HG02642 (cell line): ENCODE results near the gene ATIC.

Source experiments
- ATAC-seq: cut with Tn5 transposase; IDR thresholded peaks from one replicate; pipeline ENCODE4 v1.9.1; 2021; ENCODE audit warnings: mild to moderate bottlenecking; ENCODE audit not compliant: unreplicated experiment, poor library complexity

Gene ATIC

DNA sequence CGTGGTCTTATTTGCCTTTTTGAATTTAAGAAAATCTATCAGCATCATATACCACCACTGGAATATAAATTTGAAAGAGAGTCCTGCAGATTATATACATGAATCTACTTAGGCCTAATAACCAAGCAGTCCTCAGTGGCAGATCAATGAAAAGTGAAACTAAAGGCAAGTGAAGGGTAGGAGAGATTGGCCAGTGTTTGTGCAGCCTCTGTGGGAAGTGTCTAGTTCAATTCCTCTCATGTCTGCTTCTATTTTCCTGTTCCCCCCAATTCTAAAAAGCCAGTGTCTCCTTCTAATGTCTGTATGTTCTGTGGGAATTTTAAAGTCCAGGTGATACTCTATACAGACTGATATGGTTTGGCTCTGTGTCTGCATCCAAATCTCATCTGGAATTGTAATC lies 62.1 kb downstream of the ATIC start:
- no peak for ATAC-seq

DNA sequence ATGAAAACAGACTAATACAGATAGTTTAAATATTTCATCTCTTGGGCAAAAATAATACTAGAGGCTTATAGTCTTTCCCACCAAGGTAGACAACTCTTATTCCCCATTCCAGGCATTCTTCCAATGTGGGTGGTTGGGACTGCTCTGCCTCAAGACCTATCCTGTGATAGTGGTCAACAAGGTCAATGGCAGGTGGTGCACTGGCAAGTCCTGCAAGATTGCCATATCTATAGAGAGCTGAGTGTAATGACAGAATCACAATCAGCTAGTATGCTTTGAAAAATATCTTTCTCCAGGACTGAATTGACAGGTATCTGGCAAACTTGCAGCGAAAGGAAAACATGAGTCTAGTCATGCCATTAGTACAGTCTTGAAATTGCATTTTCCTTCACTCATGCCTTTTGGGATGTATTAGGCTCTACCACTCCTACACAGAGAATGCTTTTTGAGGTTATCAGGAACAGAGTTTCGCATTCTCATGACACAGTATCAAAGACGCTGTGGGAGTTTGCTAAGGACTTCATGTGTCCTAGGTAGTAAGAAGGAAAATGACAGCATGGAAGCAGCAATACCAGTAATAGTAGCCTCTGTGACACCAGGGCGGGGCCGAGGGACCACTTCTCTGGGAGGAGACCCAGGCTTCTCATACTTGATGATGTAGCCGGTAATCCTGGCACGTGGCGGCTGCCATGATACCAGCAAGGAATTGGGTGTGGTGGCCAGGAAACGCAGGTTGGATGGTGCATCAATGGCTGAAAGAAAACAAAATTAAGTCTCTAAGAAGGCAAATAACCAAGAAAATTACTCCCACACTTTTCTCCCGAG lies 63.0 kb downstream of the ATIC start:
- no peak for ATAC-seq

DNA sequence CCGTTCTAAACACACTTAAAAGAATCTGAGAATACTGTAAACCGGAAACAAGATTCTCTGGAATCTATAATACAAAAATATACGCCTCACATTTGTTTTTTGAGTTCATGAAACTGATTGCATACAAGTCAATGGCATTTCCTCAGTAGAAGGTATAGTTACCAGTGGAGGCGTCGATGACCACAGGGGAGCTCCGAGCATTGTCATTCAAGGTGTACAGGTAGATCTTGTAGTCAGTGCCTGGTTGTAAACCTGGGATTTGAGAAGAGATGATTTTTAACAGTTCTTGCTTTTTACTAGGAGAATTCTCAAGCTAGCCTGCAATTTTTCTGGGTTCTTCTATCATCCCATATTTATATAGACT lies 63.6 kb downstream of the ATIC start:
- no peak for ATAC-seq

DNA sequence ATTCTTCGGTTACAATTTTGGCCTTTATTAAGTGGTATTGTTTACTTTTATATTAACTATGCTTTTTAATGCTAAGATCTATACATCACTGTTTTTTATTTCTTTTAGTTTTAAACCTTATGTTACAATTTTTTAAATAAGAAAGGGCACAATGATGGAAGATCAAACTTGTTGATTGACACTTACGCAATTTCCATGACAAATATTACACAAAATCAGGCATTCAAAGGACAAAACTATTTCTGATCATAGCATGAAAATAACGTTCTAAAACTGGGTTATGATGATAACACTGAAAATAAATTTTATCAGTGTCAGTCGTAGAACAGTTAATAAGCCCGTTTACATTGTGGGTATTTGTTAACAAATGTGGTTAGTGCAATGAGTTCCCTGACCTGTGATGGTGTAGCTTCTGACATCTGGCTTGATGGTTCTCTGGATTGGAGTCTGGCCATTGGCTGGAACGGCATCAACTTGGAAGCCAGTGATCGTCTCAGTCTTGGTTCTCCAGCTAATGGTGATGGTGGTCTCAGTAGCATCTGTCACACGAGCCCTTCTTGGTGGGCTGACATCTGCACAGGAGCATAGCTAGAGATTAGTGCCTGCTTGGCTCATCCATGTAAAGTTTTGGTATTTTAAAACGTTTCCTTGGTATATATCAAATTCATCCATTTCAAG lies 64.4 kb downstream of the ATIC start:
- no peak for ATAC-seq

DNA sequence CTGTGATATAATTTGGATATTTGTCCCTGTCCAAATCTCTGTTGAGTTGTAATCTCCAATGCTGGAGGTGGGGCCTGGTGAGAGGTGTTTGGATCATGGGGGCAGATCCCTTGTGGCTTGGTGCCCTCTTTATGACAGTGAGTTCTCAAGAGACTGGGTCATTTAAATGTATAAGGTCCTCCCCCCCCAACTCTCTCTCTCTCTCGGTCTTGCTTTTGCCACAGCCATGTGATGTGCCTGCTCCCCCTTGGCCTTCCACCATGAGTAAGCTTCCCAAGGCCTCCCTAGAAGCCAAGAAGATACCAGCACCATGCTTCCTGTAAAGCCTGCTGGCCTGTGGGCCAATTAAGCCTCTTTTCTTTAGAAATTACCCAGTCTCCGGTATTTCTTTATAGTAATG lies 65.4 kb downstream of the ATIC start:
- no peak for ATAC-seq

DNA sequence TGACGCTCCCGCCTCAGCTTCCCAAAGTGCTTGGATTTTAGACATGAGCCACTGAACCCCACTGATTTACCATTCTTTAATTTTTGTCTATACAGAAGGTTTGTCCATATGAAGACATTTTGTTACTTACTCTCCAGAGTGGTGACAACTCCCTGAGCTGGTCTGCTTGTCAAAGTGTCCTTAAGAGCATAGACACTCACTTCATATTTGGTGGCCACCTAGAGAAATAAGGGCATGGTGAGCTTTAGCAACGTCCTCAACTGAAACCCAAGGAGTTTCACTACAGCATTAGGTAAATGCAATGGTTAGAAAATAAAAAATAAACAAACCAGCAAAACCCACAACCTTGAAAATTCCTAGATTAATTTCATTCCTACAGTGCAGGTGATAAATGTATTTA lies 66.2 kb downstream of the ATIC start:
- no peak for ATAC-seq

DNA sequence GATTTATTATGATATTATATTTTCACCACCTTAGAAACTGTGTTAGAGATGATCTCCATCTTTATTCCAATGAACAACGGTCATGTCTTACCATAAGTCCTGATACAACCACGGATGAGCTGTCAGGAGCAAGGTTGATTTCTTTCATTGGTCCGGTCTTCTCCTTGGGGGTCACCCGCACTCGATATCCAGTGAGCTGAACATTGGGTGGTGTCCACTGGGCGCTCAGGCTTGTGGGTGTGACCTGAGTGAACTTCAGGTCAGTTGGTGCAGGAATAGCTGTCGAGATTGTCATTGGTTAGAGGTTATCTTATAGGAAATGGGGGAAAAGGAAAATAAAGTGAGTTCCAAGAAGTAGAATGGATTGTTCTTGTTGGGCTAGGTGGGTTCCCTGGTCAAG lies 67.2 kb downstream of the ATIC start:
- ATAC-seq = no peak

DNA sequence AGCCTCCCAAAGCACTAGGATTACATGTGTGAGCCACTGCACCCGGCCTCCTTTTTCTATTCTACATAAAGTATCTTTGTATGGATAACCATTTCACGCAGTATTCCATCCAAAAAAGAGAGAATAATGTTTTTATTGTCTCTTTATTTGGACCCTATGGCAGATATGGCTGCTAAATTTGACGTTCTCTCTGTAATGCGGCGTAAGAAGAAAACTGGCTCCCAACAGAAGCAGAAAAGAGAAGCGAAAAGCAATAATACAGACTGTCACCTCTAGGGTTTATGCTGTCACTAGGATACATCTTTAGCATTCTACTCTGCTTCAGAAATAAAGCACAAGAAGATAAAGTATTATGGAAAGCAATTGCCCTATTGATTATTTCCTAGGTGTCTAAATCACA lies 68.1 kb downstream of the ATIC start:
- no peak for ATAC-seq

DNA sequence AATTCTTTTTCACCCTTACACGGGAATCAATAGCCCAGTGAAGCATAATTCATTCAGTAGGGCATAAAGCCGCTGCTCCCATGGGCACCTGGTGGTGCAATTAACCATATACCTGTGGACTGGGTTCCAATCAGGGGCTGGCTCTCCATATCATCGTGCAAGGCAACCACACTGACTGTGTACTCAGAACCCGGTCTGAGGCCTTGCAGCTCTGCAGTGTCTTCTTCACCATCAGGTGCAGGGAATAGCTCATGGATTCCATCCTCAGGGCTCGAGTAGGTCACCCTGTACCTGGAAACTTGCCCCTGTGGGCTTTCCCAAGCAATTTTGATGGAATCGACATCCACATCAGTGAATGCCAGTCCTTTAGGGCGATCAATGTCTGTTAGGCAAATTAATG lies 68.8 kb downstream of the ATIC start:
- ATAC-seq = no peak

DNA sequence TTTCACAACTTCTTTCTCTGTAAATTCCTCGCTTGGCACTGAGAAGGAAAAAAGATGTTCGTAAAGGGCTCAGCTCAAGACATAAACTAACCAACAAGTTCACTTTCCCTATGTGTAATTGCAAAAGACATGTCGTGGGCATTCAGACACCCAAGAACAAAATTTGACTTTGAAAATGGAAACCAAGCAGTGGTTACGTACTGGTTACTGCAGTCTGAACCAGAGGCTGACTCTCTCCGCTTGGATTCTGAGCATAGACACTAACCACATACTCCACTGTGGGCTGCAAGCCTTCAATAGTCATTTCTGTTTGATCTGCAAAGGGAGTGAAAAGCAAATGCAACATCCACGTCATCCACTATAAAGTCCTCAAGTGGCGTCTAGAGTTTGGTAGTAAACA lies 70.2 kb downstream of the ATIC start:
- no peak for ATAC-seq

DNA sequence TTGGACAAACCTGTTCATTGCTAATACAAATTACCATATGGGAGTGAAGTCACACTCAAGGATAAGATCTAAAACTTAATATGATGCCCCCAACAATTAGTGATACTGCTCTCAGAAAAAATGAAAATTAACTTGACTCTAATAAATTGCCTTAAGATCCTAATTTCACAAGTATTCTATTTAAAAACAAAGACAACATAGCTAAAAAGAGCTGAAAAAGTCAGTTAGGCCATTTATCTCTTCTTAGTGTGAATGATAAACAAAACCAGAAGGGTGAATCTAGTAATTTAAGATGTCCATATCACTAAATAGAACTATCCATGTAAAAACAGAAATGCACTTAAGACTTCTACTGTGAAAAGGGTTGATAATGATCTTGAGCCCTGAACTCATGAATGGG lies 70.6 kb downstream of the ATIC start:
- ATAC-seq = no peak

DNA sequence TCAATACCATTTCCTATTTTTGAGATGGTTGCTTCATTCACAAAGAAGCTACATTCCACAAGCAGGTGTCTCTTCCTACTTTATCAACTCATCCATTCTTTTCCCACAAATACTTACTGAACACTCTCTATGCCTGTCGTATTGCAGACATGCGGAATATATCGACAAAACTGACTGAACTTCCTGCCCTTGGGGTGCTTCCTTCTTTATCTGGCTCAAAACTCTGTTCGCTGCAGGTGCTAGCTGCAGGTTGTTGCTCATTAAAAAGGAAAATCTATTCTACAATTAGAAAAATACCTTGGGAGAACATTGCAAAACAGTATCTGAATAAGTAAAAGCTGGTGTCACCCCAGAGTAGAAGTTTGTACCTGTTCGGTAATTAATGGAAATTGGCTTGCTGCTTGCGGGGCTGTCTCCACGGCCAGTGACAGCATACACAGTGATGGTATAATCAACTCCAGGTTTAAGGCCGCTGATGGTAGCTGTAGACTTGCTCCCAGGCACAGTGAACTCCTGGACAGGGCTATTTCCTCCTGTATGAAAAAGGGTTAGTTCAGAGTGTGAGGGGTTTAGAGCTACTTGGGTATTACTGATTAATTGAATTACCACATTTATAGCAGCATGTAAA lies 71.9 kb downstream of the ATIC start:
- no peak for ATAC-seq

DNA sequence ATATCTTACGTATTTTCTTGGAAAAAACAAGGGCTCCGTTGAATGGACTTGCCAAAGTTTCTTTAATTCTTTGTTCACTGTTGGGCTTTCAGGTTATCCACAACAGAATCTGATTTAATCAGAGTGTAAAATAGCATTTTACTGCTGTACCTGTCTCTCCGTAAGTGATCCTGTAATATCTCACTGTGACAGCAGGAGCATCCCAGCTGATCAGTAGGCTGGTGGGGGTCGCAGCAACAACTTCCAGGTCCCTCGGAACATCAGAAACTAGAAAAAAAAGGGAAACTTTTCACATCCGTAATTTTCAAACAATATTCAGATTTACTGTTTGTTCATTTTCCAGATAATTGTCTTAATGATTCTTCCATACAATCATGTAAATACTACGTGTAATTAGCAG lies 72.9 kb downstream of the ATIC start:
- no peak for ATAC-seq

DNA sequence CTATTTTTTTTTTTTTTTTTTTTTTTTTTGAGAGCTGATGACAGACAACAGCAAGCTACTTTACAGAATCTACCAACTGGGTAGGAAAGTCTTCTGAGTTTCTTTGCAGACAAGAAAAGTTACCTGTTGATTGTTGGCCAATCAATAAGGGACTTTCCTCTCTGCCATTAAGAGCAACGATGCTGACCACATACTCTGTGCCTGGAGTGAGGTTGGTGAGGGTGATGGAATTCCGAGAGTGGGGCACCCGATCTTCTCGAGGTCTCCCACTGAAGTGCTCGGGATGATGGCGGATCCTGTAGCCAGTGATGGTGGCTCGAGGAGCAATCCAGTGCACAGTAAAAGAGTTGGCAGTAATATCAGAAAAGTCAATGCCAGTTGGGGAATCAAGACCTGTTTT lies 74.7 kb downstream of the ATIC start:
- no peak for ATAC-seq

DNA sequence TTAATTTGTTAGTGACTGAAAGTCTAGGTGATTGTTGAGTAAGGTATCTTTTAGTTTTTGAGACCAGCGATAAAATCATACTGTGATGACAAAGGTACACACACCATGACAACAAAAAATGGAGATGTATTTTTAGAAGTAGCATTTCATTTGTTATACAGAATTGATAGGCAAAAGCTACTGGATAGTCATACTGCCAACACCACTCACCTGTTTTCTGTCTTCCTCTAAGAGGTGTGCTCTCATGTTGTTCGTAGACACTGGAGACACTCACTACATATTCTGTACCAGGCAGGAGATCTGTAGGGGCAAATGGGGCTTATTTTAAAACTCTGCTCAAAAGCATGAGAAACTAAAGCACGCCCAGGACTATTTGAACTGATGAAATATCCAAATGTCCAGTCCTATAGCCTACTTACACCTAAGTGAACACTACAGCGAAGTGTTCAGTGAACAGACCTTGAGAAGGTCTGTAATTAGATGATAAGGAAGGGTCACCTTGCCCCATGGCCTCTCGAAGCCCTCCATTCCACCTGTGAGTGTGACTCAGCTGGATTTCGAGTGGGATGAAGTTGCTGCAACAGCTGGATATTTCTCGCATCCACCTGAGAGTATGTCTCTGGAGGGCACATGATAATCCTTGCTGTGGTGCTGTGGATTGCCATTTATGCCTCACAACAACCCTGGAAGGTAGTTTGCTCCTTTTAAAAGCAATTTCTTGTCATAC lies 76.3 kb downstream of the ATIC start:
- ATAC-seq = no peak

DNA sequence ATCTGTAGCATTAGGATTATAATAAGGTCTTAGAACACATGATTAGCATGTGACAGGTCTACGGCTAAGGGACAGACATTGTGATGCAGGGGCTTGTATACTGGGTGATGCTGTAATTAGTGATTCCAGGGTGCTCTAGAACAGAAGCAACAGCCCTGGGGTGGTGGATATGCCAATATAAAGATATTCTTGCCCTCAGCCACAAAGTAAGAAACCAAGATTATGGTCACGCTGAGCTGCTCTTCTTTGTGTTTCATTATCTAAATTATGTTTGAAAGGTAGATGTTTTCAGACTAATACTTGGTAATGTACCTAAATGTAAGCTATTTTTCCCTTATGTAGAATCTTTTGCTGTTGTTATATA lies 78.7 kb downstream of the ATIC start:
- no peak for ATAC-seq

DNA sequence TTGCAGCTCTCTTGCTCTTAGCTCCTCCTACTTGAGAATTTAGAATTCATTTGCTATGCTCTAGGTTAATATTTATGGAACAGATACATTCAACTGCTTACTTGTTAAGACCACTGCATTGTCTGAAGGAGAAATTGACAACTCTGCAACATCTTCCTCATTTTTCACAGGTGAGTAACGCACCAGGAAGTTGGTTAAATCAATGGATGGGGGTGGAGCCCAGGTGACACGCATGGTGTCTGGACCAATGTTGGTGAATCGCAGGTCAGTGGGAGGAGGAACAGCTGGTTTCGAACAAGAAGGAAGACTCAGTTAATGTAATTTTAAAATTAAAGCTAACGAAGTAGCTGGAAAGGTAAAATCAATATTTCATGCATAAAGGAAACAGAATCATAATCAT lies 79.7 kb downstream of the ATIC start:
- ATAC-seq = no peak

DNA sequence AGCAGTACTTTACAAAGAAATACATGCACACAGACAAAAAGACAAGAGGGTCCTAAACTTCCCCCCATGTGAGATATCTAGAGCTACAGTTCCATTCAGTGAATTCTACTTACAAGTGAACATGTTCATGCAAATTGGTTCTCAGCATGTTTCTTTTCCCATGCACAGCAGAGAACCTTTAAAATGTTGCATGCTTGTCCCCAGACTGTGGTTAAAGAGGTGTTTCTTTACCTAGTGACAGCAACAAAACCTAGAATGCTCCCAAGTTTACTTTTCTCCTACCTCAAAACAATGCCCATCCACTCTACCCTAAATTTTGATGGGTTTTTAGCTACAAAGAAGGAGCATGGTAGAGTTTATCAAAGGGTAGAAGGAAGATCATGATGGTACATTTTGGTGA lies 80.3 kb downstream of the ATIC start:
- no peak for ATAC-seq

DNA sequence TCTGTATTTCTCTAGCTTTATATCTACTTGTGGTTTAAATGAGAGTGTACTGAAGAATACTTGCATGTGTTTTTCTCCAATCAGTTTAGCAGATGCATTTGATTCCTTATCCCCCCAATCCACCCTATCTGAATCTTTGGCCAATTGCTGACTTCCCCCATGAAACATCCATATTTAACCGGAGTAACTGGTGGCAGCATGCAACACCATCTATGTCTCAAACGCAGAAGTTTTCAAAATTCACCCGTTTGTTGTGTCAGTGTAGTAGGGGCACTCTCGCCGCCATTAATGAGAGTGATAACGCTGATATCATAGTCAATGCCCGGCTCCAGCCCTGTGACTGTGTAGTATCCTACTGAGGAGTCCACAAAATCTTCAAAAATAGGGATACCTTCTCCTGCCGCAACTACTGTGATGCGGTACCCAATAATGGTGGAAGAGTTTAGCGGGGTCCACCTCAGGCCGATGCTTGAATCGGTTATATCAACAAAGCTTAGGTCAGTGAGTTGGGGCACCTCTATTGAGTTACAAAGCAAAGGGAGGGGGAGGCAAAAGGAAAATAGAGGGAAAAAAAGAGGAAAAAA lies 80.9 kb downstream of the ATIC start:
- no peak for ATAC-seq

DNA sequence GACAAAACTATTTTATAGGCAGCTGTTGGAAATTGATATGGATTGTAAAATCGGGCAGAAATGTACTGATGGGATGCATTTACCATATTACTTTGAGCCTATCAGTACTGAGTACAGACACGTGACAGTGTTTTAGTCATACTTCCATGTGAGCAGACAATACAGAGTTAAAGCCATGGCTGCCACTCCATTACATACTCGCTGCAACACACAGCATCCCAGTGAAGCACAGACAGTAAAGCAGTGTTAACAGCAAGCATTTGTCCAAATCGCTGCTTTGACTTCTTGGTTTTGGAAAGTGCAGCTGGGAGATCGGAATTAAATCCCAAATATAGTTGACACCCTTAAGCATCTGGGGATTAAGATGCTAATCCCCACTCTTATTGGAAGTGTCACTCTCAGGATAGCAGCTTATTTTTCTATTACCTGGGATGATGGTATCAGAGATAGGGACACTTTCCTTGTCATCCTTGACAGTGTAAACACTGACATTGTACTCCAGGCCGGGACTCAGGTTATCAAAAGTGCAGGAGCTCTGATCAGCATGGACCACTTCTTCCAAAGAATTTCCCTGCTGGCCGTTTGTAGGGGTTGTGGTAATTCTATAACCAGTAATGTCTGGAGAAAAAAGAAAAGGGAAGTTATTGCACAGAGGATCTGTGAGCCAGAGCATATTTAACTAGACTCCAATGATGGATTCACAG lies 82.4 kb downstream of the ATIC start:
- no peak for ATAC-seq
